GM18519 (cell line): ENCODE data around the gene RBP5.
"Not testable (repeated sequence)": the region's sequence is repeated elsewhere in the genome, so short reads cannot be mapped to it uniquely, and the experiment has no call there.

Experiments
- ATAC-seq: cut with Tn5 transposase; IDR thresholded peaks from one replicate; pipeline ENCODE4 v1.9.1; 2021; ENCODE audit warnings: mild to moderate bottlenecking, moderate library complexity; ENCODE audit not compliant: unreplicated experiment, low FRiP score

The RBP5 gene

DNA sequence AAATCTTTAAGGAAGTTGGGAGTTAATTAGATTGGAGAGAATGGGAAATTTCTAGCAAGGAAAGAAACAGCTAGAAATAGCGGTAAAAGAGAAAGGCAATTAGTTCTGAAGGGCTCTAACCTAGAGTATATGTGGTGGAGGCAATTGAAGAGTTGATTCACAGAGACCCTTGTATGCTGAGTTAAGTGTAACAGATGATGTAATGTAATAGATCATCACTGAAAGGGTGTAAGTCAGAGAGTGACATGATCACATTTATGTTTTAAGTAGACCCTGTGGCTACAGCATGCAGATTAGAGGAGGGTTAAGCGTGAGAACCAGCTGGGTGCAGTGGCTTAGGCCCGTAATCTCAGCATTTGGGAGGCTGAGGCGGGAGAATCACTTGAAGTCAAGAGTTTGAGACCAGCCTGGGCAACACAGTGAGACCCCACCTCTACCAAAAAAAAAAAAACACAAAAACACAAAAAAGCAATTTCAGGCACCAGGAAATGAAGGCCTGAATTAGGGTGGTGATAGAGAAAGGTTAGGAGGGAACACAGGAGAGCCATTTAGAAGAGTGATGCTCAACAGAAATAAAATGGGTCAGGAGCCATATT is 3.0 kb downstream of the RBP5 start:
- no peak for ATAC-seq

DNA sequence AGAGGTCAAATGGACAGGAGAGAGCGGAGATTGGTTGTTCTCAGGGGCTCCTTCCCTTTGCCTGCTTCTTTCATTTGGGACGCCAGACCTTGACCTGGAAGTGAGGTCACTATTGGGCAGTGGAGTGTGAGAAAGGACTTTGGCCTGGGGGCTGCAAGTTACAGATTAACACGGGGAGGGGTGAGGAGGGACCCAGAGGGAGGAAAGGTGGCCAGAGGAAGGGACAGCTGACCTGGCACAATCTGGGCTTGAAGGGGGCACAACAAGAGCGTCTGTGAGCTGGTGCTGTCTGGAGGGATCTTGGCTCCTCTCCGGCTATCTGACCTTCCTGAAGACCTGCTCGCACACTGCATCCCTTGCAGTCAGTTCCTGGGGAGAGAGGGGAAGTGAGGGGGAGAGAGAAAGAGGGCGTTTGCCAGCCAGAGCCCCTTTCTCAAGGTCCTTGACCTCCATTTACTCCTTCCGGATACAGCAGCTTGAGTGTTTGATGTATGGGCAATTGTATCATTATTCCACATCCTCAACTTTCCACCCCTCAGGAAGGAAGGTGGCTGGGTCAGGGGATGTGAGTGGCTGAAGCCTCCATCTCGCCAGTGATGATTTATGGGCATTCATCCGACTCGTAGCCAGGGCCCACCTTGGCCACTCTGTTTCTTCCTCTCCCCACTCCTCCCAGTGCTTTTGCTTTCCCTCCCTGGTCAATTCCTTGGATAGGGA is 4.7 kb downstream of the RBP5 start:
- ATAC-seq: no peak

DNA sequence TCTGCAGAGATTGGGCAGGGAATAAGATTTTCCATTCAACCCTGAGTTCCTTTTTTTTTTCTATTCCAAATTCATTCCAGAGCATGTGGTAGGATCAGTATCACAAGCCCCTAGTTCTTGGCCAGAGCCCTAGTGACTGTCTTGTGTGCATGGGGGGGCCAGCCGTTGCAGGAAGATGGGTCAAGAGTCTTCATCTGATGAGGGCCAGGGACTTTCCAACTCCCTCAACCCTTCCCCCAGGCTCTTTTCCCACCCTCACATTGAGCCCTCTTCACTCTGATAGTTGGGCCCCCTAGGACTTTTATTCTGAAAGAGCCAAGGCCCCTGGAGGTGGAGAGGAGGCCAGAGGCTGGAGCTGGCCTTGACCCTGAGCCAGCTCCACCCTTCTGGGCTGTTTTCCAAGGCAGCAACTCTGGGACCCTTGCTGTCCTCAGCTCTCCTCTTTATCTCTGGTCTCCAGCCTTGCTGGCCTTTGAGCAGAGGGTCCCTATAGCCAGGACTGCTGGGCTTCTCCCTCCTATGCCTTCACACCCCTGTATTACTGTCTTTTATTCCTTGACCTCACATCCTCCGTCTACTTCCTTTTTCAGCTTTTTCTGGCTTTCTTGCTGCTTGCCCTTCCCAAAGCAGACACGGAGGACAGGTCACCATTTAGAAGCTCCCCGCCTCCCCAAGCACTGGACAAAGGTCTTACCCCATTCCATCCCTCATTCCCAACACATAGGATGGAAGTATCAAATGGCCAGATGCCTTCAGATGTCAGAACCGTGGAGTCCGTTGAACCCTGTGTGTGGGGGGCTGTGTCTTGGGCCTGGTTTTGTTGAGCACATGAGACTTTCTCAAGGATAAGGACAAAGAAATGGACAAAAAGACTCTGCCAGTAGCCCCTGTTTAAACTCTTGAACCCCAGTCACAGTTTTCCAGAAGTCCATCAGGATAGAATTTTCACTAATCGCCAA is 5.6 kb downstream of the RBP5 start:
- ATAC-seq: no peak

DNA sequence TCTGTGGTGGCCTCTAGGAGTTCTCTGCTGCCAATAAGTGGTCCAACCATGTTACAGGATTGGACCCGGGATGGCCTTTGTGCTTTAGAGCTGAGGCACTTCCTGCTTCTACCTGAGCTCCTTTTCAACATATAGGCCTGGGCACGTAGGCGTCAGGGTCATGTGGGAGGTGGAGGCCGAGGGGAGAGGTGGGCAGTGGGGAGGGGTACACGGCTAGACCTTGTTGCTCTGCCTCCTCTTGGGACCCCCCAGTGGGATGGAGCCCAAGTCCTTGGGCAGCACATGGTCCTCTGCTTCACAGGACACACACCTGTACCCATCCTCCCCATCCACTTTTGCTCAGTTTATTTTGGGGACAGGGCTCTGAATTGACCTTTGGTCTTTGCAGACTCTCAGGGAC is 7.4 kb downstream of the RBP5 start:
- ATAC-seq: no peak

DNA sequence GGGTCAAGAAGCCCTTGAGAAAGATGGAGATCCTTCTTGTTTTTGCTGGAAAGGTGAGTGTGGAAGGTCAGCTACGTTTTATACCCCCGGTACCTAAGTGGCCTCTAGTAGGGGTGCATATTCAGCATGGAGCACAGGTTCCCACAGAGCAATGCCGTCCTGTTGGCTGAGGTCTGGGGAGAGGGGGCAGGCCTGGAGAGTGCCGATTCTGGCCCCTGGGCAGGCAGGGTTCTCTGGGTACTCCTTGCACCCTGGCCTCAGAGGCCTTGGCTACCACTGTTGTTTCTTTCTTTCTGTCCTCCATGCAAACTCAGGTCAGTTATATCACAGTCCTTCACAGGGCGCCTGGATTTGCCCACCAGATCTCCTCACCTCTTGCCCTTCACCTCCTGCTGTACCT is 8.5 kb downstream of the RBP5 start:
- no peak for ATAC-seq

DNA sequence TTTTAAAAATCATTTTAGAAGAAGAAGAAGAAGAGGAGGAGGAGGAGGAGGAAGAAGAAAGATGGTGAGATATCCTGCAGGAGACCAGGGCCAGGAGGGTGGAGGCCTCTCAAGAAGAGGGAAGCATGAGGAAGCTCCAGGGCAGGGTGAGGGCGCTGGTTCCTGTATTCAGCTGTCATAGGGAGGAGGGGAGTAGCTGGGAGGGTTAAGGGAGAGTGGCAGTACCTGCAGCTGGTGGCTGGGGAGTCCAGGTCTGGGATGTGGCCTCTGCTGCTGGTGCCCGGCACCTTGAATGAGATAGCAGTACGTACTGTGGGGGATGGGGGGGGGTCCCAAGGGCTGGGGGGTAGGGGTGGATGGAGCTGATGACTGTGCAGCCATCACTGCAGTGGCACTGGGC is 9.8 kb downstream of the RBP5 start:
- no peak for ATAC-seq

DNA sequence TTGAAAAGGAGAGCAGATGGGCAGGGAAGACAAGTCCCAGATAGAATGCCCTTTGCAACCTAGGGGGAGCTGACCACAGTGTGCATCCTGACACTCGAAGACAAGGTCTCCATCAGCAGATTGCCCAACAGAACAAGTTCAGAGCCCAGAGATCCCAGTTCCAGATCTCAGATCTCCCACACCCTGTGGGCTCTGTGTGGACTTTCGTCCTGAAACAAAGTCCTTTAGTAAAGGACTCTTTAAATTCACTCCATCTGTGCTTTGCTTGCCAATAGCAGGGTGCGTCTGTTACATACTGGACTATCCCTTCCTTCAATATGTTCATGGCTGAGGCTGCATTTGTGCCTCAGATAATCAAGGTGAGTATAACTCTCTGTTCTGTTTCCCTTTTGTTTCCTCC is 11.0 kb downstream of the RBP5 start:
- no peak for ATAC-seq

DNA sequence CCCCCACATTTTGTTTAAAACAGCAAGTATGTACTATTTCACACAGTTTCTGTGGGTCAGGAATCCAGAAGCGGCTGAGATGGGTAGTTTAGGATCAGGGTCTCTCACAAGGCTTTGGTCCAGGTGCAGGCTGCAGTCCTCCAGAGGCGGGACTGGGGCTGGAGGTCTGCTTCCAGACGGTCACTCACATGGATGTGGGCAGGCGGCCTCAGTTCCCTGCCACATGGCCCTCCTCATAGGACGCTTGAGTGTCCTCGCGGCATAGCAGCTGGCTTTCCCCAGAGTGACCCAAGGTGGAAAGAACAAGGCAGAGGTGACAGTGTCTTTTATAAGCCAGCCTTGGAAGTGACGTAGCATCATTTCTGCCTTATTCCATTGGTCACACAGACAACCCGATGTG is 11.8 kb downstream of the RBP5 start:
- no peak for ATAC-seq

DNA sequence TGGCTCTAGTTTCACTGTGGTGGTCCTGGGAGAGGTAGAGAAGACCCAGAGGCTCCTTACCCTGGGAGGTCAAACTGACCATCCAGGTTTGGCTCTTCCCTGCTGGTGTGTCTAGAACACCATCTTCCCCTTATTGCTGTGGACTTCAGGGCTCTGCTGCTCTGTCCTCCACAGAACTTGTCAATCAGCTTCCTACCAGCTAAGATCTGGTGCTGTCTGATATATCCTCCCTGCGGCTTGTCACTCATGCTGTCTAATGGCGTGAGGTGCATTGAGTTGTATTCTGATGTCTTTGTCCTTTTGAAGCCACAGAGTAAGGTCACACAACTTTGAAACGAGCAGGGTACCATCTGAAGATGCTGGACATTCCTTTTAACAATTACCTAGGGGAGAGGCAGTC is 12.5 kb downstream of the RBP5 start:
- no peak for ATAC-seq

DNA sequence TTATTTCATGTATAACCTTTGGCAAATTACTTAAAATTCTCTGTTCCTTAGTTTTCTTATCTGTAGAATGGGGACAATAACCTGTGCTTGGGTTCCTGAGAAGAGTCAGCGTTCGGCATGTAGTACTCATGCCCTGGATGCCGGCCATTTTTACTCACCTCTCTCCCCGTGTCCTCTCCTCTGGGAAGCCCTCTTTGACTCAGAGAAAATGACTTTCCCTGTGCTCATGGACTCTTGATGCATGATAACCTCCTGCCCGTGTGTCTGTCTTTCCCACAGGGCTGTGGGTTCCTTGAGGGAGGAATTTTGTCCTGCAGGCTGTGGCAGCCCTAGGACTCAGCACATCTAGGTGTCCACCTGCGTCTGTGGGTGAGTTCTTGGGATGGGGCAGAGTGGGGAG is 13.8 kb downstream of the RBP5 start:
- ATAC-seq: no peak

DNA sequence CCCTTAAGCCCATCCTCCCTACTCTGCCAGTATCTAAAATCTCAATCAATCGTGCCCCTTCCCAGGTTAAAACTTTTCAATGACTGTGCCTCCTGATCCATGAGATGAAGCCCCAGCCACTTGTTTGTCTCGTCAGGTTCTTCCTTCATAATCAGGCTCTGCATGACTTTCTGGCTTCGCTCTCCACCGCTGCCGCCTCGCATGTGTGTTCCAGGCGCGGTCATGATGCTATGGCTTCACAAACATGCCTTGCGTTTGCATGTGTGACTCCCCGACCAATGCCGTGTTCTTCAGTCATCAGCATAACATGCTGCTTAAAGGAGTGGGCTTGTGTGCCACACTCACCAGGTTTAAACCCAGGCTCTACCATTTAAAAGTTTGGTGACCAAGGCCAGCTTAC is 14.7 kb downstream of the RBP5 start:
- no peak for ATAC-seq

DNA sequence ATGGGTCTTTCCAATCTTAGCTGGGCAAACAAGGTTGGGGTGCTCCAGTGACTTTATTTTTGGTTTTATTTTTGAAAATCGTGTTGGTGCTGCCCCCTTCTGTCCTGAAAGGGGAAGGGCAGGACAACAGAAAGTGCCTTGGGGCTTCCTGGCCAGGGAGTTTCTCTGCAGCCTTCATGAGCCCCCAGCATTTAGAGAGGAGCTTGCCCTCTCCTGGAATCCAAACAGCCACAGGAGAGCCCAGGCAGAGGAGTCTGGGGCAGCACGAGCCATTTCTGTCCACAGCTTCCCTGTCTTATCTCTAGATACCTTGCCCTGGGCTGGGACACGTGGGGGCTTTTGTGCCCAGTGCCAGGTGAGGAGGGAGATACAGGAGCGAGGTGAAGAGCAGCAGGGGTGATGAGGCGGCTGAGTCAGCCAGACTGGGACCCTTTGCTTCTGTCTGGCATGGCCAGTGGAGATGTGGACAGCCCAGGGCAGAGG is 15.3 kb downstream of the RBP5 start:
- ATAC-seq: no peak

DNA sequence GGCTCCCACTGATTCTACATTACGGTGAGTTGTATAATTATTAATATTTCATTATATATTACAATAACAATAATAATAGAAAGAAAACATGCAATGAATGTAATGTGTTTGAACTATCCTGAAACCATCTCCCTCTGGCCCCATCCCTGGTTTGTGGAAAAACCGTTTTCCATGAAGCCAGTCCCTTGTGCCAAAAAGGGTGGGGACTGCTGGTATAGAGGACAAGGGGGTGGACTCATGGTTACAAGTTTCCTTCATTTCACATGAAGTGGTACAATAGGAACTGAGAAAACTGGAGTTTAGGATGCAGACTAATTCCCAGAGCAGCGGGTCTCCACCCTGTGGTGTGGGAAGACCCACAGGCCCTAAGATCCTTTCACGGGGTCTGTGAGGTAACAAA is 16.6 kb downstream of the RBP5 start:
- ATAC-seq: no peak

DNA sequence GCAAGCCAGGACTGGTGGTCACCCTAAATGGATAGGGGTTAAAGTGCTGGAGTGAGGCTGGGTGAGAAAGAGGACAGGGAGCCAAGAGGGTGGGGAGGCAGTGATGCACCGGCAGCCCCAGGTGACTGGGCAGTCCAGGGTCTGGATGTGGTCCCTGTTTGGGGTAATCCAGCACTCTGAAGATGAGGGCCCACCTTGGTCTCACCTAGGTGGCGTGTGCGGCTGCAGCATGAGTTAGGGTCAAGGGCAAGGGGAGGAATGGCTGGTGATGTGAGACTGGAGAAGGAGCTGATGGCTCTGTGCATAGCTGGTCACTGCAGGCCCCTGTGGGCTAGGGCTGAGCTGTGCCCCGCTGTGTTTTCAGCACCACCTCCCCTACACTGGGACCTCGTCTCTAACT is 18.0 kb downstream of the RBP5 start:
- ATAC-seq: no peak

DNA sequence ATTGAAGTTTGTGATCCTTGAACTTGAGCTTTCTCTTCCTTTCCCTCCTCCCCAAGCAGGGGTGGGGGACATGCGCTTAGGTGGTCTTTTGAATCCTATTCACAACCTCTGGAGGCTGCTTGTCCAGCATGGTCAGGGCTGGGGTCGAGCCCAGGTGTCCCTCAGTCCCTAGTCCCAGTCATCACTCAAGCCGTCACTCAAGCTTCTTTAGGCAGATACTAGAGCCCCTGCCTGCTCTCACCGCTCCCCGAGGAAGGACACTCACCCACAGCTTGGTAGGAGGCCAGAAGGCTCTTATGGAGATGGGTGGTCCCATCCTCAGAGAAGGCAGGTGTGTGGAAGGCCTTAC is 19.1 kb downstream of the RBP5 start:
- ATAC-seq: no peak

DNA sequence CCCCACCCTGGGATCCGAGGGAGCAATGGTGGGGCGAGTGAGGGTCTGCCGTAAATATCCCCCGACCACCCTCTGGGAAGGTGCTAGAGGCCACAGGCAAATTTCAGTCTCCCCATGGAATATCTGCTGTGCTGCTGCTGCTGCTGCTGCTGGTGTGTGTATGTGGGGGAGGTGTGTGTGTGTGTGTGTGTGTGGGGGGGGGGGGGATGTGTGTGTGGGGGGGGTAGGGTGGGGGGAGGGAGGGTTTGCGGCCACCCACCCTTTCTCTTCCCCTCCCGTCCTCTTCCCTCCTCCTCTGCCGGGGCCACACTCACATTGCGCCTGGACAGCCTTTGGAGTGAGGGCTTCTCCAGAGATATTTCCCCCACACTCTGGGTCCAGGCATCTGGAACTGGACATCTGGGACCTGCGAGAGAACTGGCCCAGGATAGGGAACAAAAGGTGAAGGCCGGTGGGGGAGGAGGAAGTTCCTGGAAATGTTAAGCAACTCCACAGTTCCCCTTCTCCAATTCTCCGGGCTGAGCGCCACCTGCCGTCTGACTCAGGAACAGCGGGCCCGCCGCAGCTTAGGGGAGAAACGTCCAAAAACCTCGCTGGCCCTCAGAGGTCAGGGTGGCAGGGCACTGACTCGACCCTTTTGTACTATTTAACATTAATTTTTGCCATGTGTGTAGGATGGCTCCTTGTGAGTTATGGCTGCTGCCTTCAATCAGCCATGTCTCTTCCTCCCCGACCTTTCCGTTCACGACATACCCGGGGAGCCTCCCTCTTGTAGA is 19.7 kb downstream of the RBP5 start, which contains the start of gene C1RL:
Gene C1RL, minus strand, starts transcription at position 419 of the 776 bp plus-strand sequence. Its CDS starts 34 bp downstream, at position 385.
- no peak for ATAC-seq

DNA sequence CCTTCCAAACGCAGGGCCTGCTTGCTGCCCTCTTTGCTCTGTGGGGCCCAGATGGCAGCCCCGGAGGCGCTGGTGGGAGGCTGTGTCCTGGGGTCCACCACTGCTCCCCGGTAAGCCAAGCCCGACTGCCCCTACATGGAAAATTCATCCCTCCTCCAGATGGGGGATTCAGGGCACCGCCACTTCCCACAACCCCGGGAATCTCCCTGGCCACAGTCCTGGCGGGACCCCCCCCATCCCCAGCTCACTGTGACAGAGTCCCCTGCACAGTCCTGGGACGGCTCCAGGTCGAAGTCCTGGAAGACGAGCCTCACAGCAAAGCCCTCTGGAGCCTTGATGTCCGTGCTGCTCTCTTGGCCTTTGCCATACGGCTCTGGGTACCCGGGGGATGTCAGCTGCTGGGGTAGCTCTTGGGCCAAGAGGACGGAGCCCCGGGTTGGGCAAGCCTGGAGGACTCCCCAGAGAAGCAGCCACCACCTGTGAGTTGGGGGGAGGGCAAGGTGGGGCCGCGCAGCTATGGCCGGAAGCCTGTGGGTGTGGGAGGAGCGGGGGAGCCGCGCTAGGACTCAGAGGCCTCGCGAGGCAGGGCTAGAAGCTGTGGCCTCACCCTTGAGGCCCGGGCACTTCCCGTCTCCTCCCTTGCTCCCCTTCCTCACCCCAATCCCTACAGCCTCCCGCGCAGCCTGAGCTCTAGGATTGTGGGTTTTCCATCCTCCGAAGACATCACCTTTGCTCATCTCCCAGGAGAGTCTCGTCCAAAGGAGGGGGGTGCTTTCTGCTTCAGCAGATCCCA is 20.5 kb downstream of the RBP5 start:
- ATAC-seq: peak; percentile 76

DNA sequence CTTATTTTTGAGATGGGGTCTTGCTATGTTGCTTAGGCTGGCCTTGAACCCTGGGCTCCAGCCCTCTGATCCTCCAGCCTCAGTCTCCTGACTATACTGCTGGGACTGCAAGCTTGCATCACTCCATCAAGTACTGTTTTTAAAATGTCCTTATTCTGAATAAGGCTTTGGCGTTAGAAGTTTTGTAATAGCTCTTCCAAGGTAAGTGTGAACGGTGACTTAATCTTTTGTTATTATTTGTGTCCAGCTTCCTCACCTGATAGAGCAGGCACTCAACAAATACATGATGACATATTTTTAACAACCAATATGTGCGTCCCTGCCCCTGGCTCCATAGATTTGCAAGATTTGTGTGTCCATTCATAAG is 21.1 kb downstream of the RBP5 start:
- ATAC-seq: no peak

DNA sequence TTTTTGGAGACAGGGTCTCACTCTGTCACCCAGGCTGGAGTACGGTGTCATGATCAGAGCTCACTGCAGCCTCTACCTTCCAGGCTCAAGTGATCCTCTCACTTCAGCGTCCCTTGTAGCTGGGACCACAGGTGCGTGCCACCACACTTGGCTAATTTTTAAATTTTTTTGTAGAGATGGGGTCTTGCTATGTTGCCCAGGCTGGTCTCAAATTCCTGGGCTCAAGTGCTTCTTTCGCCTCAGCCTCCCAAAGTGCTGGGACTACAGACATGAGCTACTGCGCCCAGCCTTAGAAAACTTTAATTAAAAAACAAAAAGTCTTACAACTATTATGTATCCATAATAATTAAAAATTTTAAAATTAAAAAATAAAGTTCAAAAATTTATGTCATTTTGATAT is 21.5 kb downstream of the RBP5 start:
- ATAC-seq: not testable (repeated sequence)

DNA sequence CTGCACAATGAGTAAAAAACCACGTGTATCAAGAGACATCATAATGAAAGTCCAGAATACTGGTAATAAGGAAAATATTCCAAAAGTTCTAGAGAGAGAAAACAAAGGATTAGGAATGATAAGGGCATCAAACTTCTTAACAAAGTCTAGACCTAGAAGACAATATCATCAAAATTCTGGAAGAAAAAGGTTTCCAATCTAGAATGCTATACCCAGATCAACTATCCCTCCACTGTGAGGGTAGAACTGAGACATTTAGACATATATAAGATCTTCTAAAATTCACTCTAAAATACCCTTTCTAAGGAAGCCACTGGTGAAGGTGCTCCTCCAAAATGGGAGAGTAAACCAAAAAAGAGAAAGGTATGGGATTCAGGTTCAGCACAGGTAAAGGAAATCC is 22.6 kb downstream of the RBP5 start:
- no peak for ATAC-seq
